HL-60 (cell line): Measurements from ENCODE around the gene CYTH4.

Experiments
- DNase-seq, 2 experiments: peaks; one replicate each; pipeline ENCODE4 v3.0.0-alpha.2; 2010 to 2020; ENCODE audit warnings: low read depth in 1 of 2, low spot score in 1 of 2
- H3K27ac ChIP-seq: fragments of 250-450 bp; sonication (Bioruptor Pico); replicated peaks from 2 replicates; pipeline ENCODE4 v1.5.1; 2020; ENCODE audit warnings: mild to moderate bottlenecking, moderate library complexity
- H3K27me3 ChIP-seq: fragments of 250-450 bp; sonication (Bioruptor Pico); 2 replicates; pipeline ENCODE4 v1.5.1; 2021; ENCODE audit warnings: mild to moderate bottlenecking, moderate library complexity; ENCODE audit not compliant: insufficient read depth, poor library complexity, severe bottlenecking
- H3K4me3 ChIP-seq: replicated peaks from 2 replicates; pipeline ENCODE4 v1.5.1; 2011; ENCODE audit warnings: mild to moderate bottlenecking, control low read depth, low read length; ENCODE audit not compliant: insufficient read depth
- CTCF ChIP-seq: IDR thresholded peaks from one replicate; pipeline ENCODE4 v1.5.1; 2011; ENCODE audit warnings: low read length, control low read depth, inconsistent platforms; ENCODE audit not compliant: insufficient read depth
- GABPA ChIP-seq: IDR thresholded peaks from 2 replicates; pipeline ENCODE4 v1.6.1; 2012; ENCODE audit warnings: low read depth
- POLR2AphosphoS5 ChIP-seq: IDR thresholded peaks from 2 replicates; pipeline ENCODE4 v1.6.1; 2012; ENCODE audit warnings: low read depth
- REST ChIP-seq: IDR thresholded peaks from 2 replicates; pipeline ENCODE4 v1.6.1; 2012; ENCODE audit warnings: low read depth; ENCODE audit not compliant: insufficient replicate concordance
- SPI1 ChIP-seq: IDR thresholded peaks from 2 replicates; pipeline ENCODE4 v1.6.1; 2012; ENCODE audit warnings: low read depth, mild to moderate bottlenecking, borderline replicate concordance

Gene CYTH4

GRCh38 chr22:37316875-37317371 lies 34.6 kb downstream of the CYTH4 start:
- peak in 1 of 2 experiments; percentile 79 for DNase-seq
- no peak overlapping the region for H3K27ac ChIP-seq
- peaks cover 3% of the 10 kb centered on the region for H3K27me3 ChIP-seq
- TF ChIP-seq CTCF (peak; percentile 96), GABPA (no peak), POLR2AphosphoS5 (no peak), REST (no peak), SPI1 (no peak)
- no peak overlapping the region for H3K4me3 ChIP-seq

GRCh38 chr22:37317698-37318210 lies 35.4 kb downstream of the CYTH4 start:
- Histone ChIP-seq H3K4me3 (no peak overlapping the region), H3K27me3 (peaks cover 6% of the 10 kb centered on the region), H3K27ac (no peak overlapping the region)
- no peak for DNase-seq
- no peak for TF ChIP-seq POLR2AphosphoS5
- TF ChIP-seq GABPA = no peak
- TF ChIP-seq CTCF = no peak
- TF ChIP-seq SPI1 = no peak
- TF ChIP-seq REST = no peak

- H3K4me3 ChIP-seq = no peak overlapping the region
- H3K27ac ChIP-seq = no peak overlapping the region
- peaks cover 14% of the 10 kb centered on the region for H3K27me3 ChIP-seq
- DNase-seq = no peak
- TF ChIP-seq CTCF (no peak), GABPA (no peak), POLR2AphosphoS5 (no peak), REST (no peak), SPI1 (no peak)
Observed at GRCh38 chr22:37318364-37319109, 36.2 kb downstream of the CYTH4 start.
